ENCODE data around the gene GOLGA2.

The GOLGA2 gene

GRCh38 chr9:128208946-128209669, 66.7 kb downstream of the GOLGA2 start:
- no peak for DNase-seq

DNA sequence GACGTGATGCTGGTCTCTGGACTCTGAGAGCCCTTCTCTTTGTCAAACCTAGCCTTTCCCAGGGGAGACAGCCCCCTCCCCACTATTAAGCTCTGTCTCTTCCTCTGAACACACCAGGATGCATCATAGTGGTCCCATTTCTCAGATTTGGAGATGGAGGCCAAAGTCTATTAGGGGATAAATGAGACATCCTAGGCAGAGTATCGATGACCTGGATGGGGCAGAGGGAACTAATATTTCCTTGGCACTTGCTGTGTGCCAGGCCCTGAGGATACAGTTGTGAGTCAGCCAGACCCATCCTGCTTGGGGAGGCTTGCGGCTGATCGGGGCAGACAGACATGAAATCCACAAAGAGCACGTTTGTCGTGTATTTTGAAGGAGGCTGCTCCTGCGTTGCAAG, 67.4 kb downstream of the GOLGA2 start:
- DNase-seq = no peak

DNA sequence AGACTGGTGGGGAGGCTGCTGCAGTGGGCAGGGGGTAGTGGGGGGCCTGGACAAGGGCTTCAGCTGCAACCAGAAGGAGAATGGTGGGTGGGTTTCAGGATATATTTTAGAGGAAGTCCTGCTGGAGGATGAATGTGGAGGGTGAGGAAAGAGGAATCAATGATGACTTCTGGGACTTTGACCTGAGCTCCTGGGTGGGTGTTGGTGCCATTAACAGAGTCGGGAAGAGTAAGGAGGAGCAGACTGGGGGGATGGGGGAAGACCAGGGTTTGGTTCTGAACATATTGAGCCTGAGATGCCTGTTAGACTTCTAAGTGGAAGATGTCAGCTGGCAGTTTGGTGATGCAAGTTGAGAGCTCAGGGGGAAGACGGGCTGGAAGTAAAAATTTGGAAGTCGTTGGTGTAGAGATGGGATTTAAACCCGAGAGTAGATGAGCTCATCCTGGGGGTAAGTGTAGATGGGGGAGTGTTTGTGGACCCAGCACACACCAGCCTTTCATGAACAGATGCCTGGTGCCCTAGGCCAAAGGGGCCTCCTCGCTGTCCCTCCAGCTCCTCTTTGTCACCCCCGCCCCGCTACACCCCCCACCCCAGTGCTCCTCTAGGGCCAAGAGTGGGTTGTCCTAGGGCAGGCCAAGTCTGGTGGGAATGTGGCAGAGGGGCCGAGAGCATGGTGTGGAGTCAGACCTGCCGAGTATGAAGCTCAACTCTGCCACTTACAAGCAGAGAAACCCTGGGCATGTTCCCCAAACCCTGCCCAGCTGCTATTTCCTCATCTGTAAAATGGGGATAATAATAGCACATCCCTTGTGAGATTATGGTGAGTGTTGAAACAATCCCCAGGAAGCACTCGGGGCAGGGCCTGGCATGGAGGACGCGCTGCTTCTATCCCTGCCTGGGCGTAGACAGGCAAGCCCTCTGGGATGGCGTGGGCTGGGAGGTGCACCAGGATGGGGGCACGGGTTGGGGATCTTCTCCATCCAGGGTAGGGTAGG, 68.6 kb downstream of the GOLGA2 start:
- DNase-seq = no peak

DNA sequence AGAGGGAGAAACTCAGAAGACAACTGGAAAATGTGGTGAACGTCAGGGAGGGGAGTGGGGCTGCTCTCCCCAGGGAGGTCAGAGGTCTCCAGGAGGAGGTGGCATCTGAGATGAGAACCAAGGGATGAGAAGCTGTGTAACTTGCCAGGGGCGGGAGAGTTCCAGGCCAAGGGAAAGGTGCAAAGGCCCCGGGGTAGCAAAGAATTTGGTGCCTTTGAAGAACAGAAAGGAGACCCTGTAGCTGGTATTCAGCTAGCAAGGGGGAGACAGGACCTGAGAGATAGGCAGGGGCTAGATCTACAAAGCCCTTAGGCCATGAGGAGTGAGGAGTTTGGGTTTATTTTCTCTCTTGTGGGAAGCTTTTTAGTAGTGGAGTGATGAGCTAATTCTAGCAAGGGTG, 69.3 kb downstream of the GOLGA2 start:
- DNase-seq = no peak

Data from T-helper 1 cell (primary cell).